KMS-11 (cell line): Measurements from ENCODE around the gene CTSA.

Experiments
- H2AFZ ChIP-seq: fragments of 200-600 bp; sonication (generic); 2 replicates; pipeline ENCODE4 v1.6.1; 2016; ENCODE audit warnings: antibody characterized with exemption, mixed run types, low read depth
- H3K27ac ChIP-seq: fragments of 200-600 bp; sonication (generic); 2 replicates; pipeline ENCODE4 v1.6.1; 2016; ENCODE audit warnings: mild to moderate bottlenecking, mixed run types
- H3K27me3 ChIP-seq: fragments of 200-600 bp; sonication (generic); 2 replicates; pipeline ENCODE4 v1.6.1; 2017; ENCODE audit warnings: mild to moderate bottlenecking, low read depth, mixed run types, moderate library complexity; ENCODE audit not compliant: insufficient read depth
- H3K36me3 ChIP-seq: fragments of 200-600 bp; sonication (generic); 2 replicates; pipeline ENCODE4 v1.6.1; 2017; ENCODE audit warnings: mild to moderate bottlenecking, mixed run types; ENCODE audit not compliant: insufficient read depth
- H3K4me1 ChIP-seq: fragments of 200-600 bp; sonication (generic); 2 replicates; pipeline ENCODE4 v1.6.1; 2016; ENCODE audit warnings: mild to moderate bottlenecking, low read depth, mixed run types; ENCODE audit not compliant: poor library complexity, severe bottlenecking
- H3K4me2 ChIP-seq: fragments of 200-600 bp; sonication (generic); 2 replicates; pipeline ENCODE4 v1.7.0; 2016; ENCODE audit warnings: mild to moderate bottlenecking, mixed run types
- H3K4me3 ChIP-seq: fragments of 200-600 bp; sonication (generic); IDR thresholded peaks from 2 replicates; pipeline ENCODE4 v1.6.1; 2017; ENCODE audit warnings: low read depth, low read length, mixed read lengths; ENCODE audit not compliant: insufficient read depth
- H3K79me2 ChIP-seq: fragments of 200-600 bp; sonication (generic); 2 replicates; pipeline ENCODE4 v1.6.1; 2016; ENCODE audit warnings: low read depth, mixed run types; ENCODE audit not compliant: insufficient read depth
- H3K9ac ChIP-seq: fragments of 200-600 bp; sonication (generic); 2 replicates; pipeline ENCODE4 v1.6.1; 2016; ENCODE audit warnings: mild to moderate bottlenecking, mixed run types
- H4K20me1 ChIP-seq: fragments of 200-600 bp; sonication (generic); 2 replicates; pipeline ENCODE4 v1.6.1; 2016; ENCODE audit warnings: mild to moderate bottlenecking, mixed run types; ENCODE audit not compliant: insufficient read depth
- CTCF ChIP-seq: fragments of 200-600 bp; sonication (generic); conservative IDR thresholded peaks from 2 replicates; pipeline ENCODE4 v1.6.1; 2017; ENCODE audit warnings: low read depth, mild to moderate bottlenecking, antibody characterized with exemption, low read length, moderate library complexity, mixed read lengths

CTSA gene

GRCh38 chr20:45857114-45857881 lies 33.8 kb upstream of the CTSA start, which contains the start of the genes ACOT8 and ZSWIM3:
Gene ACOT8, minus strand, starts transcription at chr20:45857392. Its CDS starts 77 bp downstream, at chr20:45857315.
Gene ZSWIM3, plus strand, starts transcription at chr20:45857614. Its CDS starts 212 bp downstream, at chr20:45857826.
- Histone ChIP-seq H3K27me3 (no peaks in the 10 kb centered on the region), H3K4me1 (peaks cover 30% of the 10 kb centered on the region), H4K20me1 (no peaks in the 10 kb centered on the region), H3K4me2 (peak within 1 kb of the TSS; percentile 93), H3K36me3 (no peaks in the 10 kb centered on the region), H3K79me2 (peaks cover 24% of the 10 kb centered on the region), H3K9ac (peak within 1 kb of the TSS; percentile 56; the same call in 1 of the 2 replicates), H3K27ac (peak within 1 kb of the TSS; percentile 13; the same call in 1 of the 2 replicates), H3K4me3 (no peak within 1 kb of the TSS), H2AFZ (peak within 1 kb of the TSS; percentile 95)
- TF ChIP-seq CTCF, result no peak

GRCh38 chr20:45857882-45858216 lies 33.3 kb upstream of the CTSA start:
- Histone ChIP-seq H3K9ac (peak overlapping the region; percentile 52; the same call in 1 of the 2 replicates), H3K4me2 (peak overlapping the region; percentile 93), H3K4me3 (no peak overlapping the region), H3K4me1 (peaks cover 30% of the 10 kb centered on the region), H3K27ac (no peak overlapping the region; the same call in 1 of the 2 replicates), H3K36me3 (no peaks in the 10 kb centered on the region), H3K79me2 (peaks cover 24% of the 10 kb centered on the region), H3K27me3 (no peaks in the 10 kb centered on the region), H4K20me1 (no peaks in the 10 kb centered on the region), H2AFZ (peak overlapping the region; percentile 95)
- no peak for TF ChIP-seq CTCF

GRCh38 chr20:45859916-45860315 lies 31.2 kb upstream of the CTSA start:
- H3K36me3 ChIP-seq, result no peaks in the 10 kb centered on the region
- TF ChIP-seq CTCF, result no peak
- peaks cover 30% of the 10 kb centered on the region for H3K4me1 ChIP-seq
- H3K79me2 ChIP-seq, result peaks cover 19% of the 10 kb centered on the region
- H3K27ac ChIP-seq, result no peak overlapping the region
- H4K20me1 ChIP-seq, result no peaks in the 10 kb centered on the region
- no peak overlapping the region for H3K4me2 ChIP-seq
- no peak overlapping the region for H3K4me3 ChIP-seq
- no peak overlapping the region for H3K9ac ChIP-seq
- no peak overlapping the region for H2AFZ ChIP-seq
- H3K27me3 ChIP-seq, result no peaks in the 10 kb centered on the region

- H3K36me3 ChIP-seq, result no peaks in the 10 kb centered on the region
- TF ChIP-seq CTCF, result no peak
- H3K27me3 ChIP-seq, result no peaks in the 10 kb centered on the region
- no peak overlapping the region for H3K9ac ChIP-seq
- no peak overlapping the region for H3K4me3 ChIP-seq
- no peak overlapping the region for H2AFZ ChIP-seq
- H4K20me1 ChIP-seq, result no peaks in the 10 kb centered on the region
- no peak overlapping the region for H3K4me2 ChIP-seq
- no peak overlapping the region for H3K27ac ChIP-seq
- H3K79me2 ChIP-seq, result peaks cover 14% of the 10 kb centered on the region
- H3K4me1 ChIP-seq, result peaks cover 26% of the 10 kb centered on the region
Observed at GRCh38 chr20:45860560-45861220, 30.4 kb upstream of the CTSA start.
